Fibroblast of skin of left biceps (primary cell): ENCODE measurements around the gene DBNL.

ENCODE experiments used
- DNase-seq, 2 experiments: peaks; one replicate each; pipeline ENCODE4 v3.0.0-alpha.2; 2013; ENCODE audit warnings: low read depth in 2 of 2

The DBNL gene

DNA sequence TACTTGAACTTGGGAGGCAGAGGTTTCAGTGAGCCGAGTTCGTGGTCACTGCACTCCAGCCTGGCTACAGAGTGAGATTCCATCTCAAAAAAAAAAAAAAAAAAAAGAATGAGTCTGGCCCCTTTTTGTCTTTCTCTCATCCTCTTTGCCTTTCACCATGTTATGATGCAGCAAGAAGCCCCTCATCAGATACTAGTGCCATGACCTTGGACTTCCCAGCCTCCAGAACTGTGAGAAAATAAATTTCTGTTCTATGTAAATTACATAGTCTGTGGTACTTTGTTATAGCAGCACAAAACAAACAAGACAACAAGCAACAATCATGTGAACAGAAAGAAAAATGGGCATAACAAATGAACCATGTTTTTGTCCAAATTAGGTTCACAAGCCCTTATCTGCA, 2.3 kb upstream of the DBNL start:
- no peak for DNase-seq

GRCh38 chr7:44043902-44044301, 600 bp upstream of the DBNL start:
- DNase-seq: no peak

DNA sequence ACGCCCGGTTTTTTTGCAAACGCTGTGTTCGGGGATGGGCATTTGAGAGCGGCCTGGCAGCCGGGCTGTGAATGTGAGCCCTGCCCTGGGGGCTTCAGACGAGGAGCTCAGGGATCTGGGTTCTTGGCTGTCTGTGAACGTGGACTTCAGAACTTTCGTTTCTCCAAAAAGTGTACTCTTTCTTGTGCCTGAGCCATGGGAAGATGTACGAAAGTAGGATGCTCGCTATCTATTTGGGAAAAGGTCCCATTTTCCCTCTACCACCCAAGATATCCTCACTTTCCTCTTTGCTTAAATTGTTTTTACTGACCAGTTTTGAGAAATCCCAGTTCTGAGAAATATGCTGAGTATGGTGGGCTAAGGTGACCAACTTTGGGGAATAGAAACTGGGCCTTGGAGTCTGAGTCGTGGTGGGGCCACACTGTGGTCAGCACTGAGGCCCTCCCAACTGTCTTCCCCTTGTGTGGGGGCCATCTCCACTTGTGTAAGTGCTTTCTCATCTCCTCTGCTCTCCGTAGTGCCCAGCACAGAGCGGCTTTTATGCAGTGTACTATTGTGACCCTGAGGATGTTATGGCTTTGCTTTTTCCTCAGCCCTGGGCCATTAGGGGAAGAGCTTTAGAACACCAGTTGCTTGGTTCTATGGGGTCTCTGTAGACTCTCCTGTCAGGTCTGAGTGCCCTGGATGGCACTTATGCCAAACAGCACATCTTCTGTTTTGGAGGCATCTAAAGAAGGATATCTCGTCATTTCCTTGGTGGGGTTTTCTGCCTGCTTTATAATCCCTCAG, 918 bp downstream of the DBNL start:
- no peak for DNase-seq

- no peak for DNase-seq
These were observed 2.0 kb downstream of the DBNL start for GRCh38 chr7:44046321-44047061.

GRCh38 chr7:44048031-44048795, 3.7 kb downstream of the DBNL start:
- DNase-seq: no peak

DNA sequence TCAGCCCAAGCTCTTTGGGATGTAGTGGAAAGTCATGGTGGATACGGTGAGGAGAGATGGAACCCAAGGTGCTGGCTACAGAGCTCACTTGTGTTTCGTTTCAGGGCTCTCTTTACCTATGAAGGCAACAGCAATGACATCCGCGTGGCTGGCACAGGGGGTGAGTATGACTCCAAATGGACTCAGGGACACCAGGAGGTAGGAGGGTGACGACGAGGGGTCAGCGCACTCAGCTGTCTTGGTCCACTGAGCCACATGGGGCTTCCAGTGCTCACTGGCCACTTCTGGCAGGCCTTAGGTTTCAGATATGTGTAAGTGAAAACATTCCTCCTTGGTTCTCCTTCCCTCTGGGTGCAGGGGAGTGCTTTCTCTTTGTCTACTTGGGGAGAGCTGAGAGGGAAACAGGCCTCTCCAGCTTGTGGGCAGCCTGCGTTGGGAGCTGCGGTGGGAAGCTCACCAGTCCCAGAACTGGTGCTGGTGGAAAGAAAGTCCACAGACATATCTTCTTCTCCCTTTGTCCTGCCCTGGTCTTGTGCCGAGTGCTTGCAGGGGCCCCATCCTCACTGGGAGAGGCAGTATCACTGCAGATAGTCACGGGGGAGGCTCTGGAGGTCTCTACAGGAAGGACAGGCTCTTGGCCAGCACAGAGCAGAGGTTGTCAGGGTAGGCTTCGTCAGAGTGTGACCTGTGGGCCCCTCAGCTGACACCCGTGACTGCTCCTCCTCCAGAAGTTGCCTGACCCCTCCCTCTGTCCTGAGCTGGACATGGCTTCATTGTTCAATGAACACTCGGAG, 5.8 kb downstream of the DBNL start:
- DNase-seq: no peak

DNA sequence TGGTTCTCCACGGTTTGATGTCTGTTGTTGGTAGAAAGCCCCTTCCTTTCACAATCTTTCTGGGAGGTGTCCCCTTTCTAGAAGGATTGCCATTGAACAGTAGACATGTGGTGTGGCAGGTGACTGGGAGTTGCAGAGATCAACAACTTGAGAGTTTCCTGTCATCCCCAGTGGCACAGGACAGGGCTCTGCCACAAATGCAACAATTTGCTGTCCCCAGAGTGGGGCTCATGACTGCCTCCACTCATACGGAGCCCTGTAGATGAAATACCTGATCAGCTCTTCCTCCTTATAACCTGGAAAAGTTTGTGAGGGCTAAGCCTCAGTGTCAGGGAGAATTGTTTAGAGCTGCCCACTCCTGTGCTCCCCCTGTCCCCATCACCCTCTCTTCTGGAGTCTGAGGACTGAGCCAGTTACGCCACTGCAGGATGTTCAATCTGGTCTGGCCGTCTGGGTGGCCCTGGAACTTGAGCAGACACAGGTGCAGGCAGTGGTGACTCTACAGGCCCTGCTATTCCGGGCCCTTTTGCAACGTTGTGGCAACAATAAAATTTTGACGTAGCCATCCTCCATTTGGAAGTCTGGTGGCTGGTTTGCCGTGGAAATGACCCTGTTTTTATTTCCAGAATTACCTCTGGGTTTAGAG, 6.5 kb downstream of the DBNL start:
- DNase-seq: no peak

DNA sequence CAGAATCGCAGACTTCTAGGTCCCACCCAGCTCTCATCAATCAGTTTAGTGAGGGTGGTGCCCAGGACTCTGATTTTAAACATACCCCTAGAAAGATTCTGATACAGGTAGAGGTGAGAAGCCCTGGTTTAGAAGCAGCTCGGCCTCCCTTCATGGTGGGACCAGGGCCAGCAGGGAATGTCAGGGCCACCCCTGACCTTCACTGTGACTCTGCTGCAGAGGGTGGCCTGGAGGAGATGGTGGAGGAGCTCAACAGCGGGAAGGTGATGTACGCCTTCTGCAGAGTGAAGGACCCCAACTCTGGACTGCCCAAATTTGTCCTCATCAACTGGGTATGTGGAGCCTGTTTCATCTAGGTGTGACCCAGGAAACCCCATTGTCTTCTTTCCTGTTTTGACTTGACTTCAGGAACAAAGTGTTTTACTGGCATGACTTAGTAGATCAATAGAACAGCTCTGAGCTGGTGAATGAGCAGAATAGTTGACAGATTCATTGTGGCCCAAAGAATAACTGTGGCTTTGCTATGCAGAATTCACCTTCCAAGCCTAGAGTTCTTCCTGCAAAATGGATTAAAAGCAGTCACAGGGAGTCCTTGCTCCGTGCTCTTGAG, 7.2 kb downstream of the DBNL start:
- DNase-seq: no peak

DNA sequence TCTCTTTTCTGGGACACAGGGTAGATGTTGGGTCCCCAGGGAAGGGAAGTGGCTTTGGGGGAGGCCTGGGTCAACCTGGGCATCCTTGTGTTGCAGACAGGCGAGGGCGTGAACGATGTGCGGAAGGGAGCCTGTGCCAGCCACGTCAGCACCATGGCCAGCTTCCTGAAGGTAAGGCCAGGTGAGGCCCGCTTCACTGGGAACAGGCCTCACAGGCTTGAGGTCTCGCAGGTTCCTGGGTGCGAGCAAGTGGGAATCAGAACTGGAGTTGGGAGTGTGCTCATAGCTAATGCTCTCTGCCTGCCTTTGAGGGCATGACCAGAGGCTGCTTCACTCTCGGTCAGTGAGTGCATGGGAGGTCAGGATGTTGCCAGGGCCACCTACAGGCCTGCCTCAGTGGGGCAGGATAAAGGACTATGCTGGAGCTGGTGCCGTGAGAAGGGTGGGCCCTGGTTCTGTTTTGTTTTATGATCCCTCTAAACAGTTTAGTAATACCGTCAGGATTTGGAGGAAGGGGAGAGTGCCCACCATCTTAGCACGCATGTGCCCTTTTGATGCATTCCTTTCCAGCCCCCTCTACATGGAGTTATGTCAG, 8.4 kb downstream of the DBNL start:
- DNase-seq: no peak

DNA sequence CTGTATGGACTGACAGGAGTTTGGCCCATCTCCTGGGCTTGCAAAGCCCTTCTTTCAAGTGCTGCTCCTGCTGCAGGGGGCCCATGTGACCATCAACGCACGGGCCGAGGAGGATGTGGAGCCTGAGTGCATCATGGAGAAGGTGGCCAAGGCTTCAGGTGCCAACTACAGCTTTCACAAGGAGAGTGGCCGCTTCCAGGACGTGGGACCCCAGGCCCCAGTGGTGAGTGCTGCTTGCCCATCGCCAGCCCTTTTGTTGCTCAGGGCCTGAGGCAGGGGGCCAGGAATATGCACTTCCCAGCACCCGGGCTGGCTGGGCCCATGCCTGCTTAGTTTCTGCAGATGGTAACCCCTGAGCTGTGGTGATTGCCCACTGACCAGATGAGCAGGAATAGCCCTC, 12.2 kb downstream of the DBNL start:
- DNase-seq: no peak

DNA sequence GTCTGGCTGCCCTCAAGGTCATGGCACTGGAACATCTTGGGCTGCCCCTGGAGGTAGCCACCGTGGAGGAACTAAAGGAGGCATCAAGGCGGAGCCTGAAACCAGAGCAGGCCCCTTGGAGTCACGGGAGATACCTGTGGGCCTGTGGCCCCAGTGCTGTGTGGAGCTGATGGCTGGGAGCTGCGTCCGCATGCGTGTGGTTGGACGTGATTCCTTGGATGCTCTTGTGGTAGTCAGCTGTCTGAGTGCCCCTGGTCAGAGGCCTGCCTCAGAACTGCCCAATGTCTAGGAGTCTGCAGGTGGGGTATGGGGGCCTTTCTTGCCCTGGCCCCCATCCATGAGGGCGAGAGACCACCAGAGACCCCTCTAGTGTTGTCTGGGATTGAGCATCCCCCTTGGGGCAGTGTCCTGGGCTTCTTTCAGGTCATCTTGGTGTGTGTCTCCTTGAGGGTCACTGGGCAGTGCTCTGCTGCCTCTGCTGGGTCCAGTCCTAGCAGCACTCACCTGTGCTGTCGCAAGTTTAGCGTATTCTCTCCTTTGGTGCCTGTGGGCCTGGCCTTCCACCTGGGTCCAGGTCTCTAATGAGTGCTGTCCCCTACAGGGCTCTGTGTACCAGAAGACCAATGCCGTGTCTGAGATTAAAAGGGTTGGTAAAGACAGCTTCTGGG, 12.8 kb downstream of the DBNL start:
- no peak for DNase-seq

DNA sequence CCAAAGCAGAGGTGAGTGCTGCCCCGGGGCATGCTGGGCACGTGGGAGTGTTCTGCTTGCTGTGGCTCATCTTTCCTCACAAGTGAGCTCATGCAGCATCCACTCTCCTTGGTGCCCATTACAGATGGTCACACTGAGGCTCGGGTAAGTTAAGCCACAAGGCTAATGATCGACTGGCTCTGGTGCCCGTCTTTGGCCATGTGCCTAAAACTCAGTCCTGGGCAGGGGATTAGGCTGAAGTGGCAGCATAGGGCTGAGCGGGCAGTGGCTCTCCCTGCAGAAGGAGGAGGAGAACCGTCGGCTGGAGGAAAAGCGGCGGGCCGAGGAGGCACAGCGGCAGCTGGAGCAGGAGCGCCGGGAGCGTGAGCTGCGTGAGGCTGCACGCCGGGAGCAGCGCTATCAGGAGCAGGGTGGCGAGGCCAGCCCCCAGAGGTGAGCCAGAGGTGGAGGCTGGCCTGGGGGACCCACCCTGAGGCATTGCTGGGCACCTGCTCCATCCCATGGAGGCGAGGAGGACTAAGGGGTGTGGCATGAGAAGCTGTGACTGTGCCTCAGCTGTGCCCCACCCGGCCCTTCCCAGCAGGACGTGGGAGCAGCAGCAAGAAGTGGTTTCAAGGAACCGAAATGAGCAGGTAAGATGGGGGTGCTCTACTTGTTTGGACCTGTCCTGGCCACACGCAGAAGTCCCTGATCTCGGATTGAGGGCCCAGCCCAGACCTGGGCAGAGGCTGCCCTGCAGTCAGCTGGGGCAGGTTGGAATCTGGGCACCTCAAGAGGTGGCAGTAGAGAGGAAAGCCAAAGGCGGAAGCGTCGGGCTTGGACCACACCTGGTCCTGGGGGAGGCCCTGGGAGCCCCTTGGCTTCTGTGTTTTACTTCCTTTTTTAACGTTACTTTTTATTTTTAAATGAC, 13.6 kb downstream of the DBNL start:
- DNase-seq: no peak

DNA sequence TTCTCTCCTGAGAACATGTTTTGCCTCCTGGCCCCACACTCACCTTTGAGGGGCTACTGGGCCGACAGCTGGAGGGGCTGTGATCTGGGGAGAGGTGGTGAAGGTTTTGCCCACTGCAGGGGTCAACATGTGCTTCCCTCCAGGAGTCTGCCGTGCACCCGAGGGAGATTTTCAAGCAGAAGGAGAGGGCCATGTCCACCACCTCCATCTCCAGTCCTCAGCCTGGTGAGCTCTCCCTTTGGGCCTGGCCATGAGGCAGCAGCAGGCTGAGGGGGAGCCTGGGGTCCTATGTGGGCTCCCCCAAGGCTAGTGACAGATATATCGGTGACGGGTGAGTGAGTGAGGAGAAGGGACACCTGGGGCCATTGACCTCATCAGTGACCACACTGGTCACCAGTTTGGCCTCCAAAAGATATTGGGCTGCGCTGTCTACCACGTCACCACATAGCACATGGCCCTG, 14.3 kb downstream of the DBNL start:
- DNase-seq: no peak

GRCh38 chr7:44059219-44060090, 15.0 kb downstream of the DBNL start:
- DNase-seq: no peak

- no peak for DNase-seq
These were observed 15.8 kb downstream of the DBNL start for GRCh38 chr7:44060091-44060947.

- no peak for DNase-seq
These were observed 16.6 kb downstream of the DBNL start for GRCh38 chr7:44060948-44061644.
